ENCODE data around the gene SLC2A4. TPM values are rescaled to one million over a fixed set of nuclear protein-coding genes. Genes with fewer than 3 reads are reported as not detected.
"Not testable (repeated sequence)": the region's sequence is repeated elsewhere in the genome, so short reads cannot be mapped to it uniquely, and the experiment has no call there.

SLC2A4 gene
- total RNA-seq, 5 donors from 2014 or later (not counting 1 experiment from before 2014, with no cell fraction given), result 0.06 TPM; not detected in 4

- ATAC-seq (replicated peaks in 1 of 4) (no peak), DNase-seq (no peak)
- CTCF ChIA-PET, result no interaction called here
- Mint-ChIP-seq H3K27me3 (no peaks in the 10 kb centered on the region), H3K4me1 (peaks cover 55 to 67% (median 65%) of the 10 kb centered on the region in 3 donors), H3K27ac (peak overlapping the region; percentile 89 to 94), H3K4me3 (peak overlapping the region; percentile 37 to 94 (median 56)), H3K36me3 (peaks cover 3% of the 10 kb centered on the region), H3K9me3 (no peaks in the 10 kb centered on the region)
- POLR2A ChIA-PET, result interaction anchor here in 1 of 2 donors (0.5 kb wide), 1 partner anchor 65 kb away, joined by 3 read pairs; no protein-coding TSS in a partner anchor
- WGBS (ENCODE audit: insufficient coverage), result 14% methylated on average over 3 of the region's 7 CpGs
- Histone ChIP-seq H3K27me3 (replicated peaks in 1 of 2; ENCODE audit: control insufficient read depth in 2 of 2, extremely low read depth in 1 of 2, insufficient read depth in 2 of 2, low read length in 1 of 2) (no peaks in the 10 kb centered on the region), H3K36me3 (ENCODE audit: control insufficient read depth in 2 of 2, extremely low read depth in 1 of 2, insufficient read depth in 1 of 2, low read length in 1 of 2) (peaks cover 1% of the 10 kb centered on the region in 2 donors), H3K4me3 (ENCODE audit: control insufficient read depth in 1 of 2, extremely low read depth in 1 of 2, low read length in 1 of 2) (peak overlapping the region in 1 of 2 donors; percentile 49), H3K27ac (ENCODE audit: low read length) (peak overlapping the region; percentile 47), H3K4me1 (ENCODE audit: control insufficient read depth in 1 of 2, extremely low read depth in 1 of 2, insufficient read depth in 2 of 2, low read length in 2 of 2) (peaks cover 19 to 75% of the 10 kb centered on the region in 2 experiments), H3K9me3 (no peaks in the 10 kb centered on the region)
These were observed 50.6 kb downstream of the SLC2A4 start for GRCh38 chr17:7332111-7332510.

- H3K9me3 Mint-ChIP-seq; H3K27me3 Mint-ChIP-seq; H3K27me3 ChIP-seq (replicated peaks in 1 of 2; ENCODE audit: control insufficient read depth in 2 of 2, extremely low read depth in 1 of 2, insufficient read depth in 2 of 2, low read length in 1 of 2); H3K36me3 ChIP-seq (ENCODE audit: control insufficient read depth in 2 of 2, extremely low read depth in 1 of 2, insufficient read depth in 1 of 2, low read length in 1 of 2); POLR2A ChIA-PET; H3K9me3 ChIP-seq; ATAC-seq (replicated peaks in 1 of 4); H3K36me3 Mint-ChIP-seq: not testable (repeated sequence)
- peak overlapping the region; percentile 37 to 94 (median 56) for H3K4me3 Mint-ChIP-seq
- H3K27ac Mint-ChIP-seq, result peak overlapping the region; percentile 89 to 94
- Histone ChIP-seq H3K27ac (ENCODE audit: low read length) (peak overlapping the region; percentile 47), H3K4me1 (ENCODE audit: control insufficient read depth in 1 of 2, extremely low read depth in 1 of 2, insufficient read depth in 2 of 2, low read length in 2 of 2) (peaks cover 19 to 77% of the 10 kb centered on the region in 2 experiments), H3K4me3 (ENCODE audit: control insufficient read depth in 1 of 2, extremely low read depth in 1 of 2, low read length in 1 of 2) (peak overlapping the region in 1 of 2 donors; percentile 49)
- DNase-seq, result peak in 20 of 35 experiments; percentile 28 to 71 (median 50)
- CTCF ChIA-PET, result interaction anchor here in 1 of 2 donors (0.8 kb wide), 1 partner anchor 8 kb away, joined by 8 read pairs; no protein-coding TSS in a partner anchor
- H3K4me1 Mint-ChIP-seq, result peaks cover 58 to 72% (median 68%) of the 10 kb centered on the region in 3 donors
- WGBS (ENCODE audit: insufficient coverage), result no CpG with 5 or more reads among the region's 14 CpGs
These were observed 51.1 kb downstream of the SLC2A4 start for GRCh38 chr17:7332600-7333069.

GRCh38 chr17:7334938-7335538 is 53.5 kb downstream of the SLC2A4 start:
- ATAC-seq (replicated peaks in 1 of 4) (no peak), DNase-seq (no peak)
- Histone ChIP-seq H3K27ac (ENCODE audit: low read length) (peak overlapping the region; percentile 72), H3K36me3 (ENCODE audit: control insufficient read depth in 2 of 2, extremely low read depth in 1 of 2, insufficient read depth in 1 of 2, low read length in 1 of 2) (peaks cover 0 to 20% of the 10 kb centered on the region in 2 donors), H3K4me1 (ENCODE audit: control insufficient read depth in 1 of 2, extremely low read depth in 1 of 2, insufficient read depth in 2 of 2, low read length in 2 of 2) (peaks cover 19 to 87% of the 10 kb centered on the region in 2 experiments), H3K27me3 (replicated peaks in 1 of 2; ENCODE audit: control insufficient read depth in 2 of 2, extremely low read depth in 1 of 2, insufficient read depth in 2 of 2, low read length in 1 of 2) (no peaks in the 10 kb centered on the region), H3K9me3 (no peaks in the 10 kb centered on the region), H3K4me3 (ENCODE audit: control insufficient read depth in 1 of 2, extremely low read depth in 1 of 2, low read length in 1 of 2) (no peak overlapping the region)
- H3K27ac Mint-ChIP-seq, result peak overlapping the region; percentile 99 to 100
- H3K4me1 Mint-ChIP-seq, result peaks cover 51 to 66% (median 64%) of the 10 kb centered on the region in 3 donors
- H3K9me3 Mint-ChIP-seq, result no peaks in the 10 kb centered on the region
- peak overlapping the region; percentile 43 to 98 (median 93) for H3K4me3 Mint-ChIP-seq
- ChIA-PET POLR2A (interaction anchor here in 1 of 2 donors (0.8 kb wide), 1 partner anchor 350 kb away, joined by 3 read pairs; no protein-coding TSS in a partner anchor), CTCF (interaction anchor here in 1 of 2 donors (0.7 kb wide), 1 partner anchor 100 kb away, joined by 3 read pairs; no protein-coding TSS in a partner anchor)
- peaks cover 12% of the 10 kb centered on the region for H3K36me3 Mint-ChIP-seq
- 100% methylated on average over 1 of the region's 3 CpGs for WGBS (ENCODE audit: insufficient coverage)
- H3K27me3 Mint-ChIP-seq, result no peaks in the 10 kb centered on the region

GRCh38 chr17:7335765-7336164 is 54.2 kb downstream of the SLC2A4 start:
- not testable (repeated sequence) for H3K27me3 ChIP-seq (replicated peaks in 1 of 2; ENCODE audit: control insufficient read depth in 2 of 2, extremely low read depth in 1 of 2, insufficient read depth in 2 of 2, low read length in 1 of 2); ATAC-seq (replicated peaks in 1 of 4); DNase-seq; H3K9me3 Mint-ChIP-seq; H3K27me3 Mint-ChIP-seq; H3K9me3 ChIP-seq
- peak overlapping the region in 1 of 2 donors; percentile 78 for H3K4me3 ChIP-seq (ENCODE audit: control insufficient read depth in 1 of 2, extremely low read depth in 1 of 2, low read length in 1 of 2)
- peak overlapping the region; percentile 72 for H3K27ac ChIP-seq (ENCODE audit: low read length)
- ChIA-PET POLR2A (interaction anchor here in 1 of 2 donors (1.0 kb wide), 1 partner anchor 34 kb away, joined by 4 read pairs; no protein-coding TSS in a partner anchor), CTCF (interaction anchor here (0.5 to 1.5 kb wide), 9 partner anchors 13 to 425 kb away, joined by 3 to 5 read pairs (median 3); no protein-coding TSS in a partner anchor)
- Mint-ChIP-seq H3K4me3 (peak overlapping the region; percentile 93 to 98 (median 93)), H3K4me1 (peaks cover 52 to 68% (median 63%) of the 10 kb centered on the region in 3 donors), H3K27ac (peak overlapping the region; percentile 99 to 100), H3K36me3 (peaks cover 12% of the 10 kb centered on the region)
- H3K4me1 ChIP-seq (ENCODE audit: control insufficient read depth in 1 of 2, extremely low read depth in 1 of 2, insufficient read depth in 2 of 2, low read length in 2 of 2), result peaks cover 19 to 82% of the 10 kb centered on the region in 2 experiments
- H3K36me3 ChIP-seq (ENCODE audit: control insufficient read depth in 2 of 2, extremely low read depth in 1 of 2, insufficient read depth in 1 of 2, low read length in 1 of 2), result peaks cover 0 to 26% of the 10 kb centered on the region in 2 donors
- WGBS (ENCODE audit: insufficient coverage), result 67% methylated on average over 8 of the region's 13 CpGs

GRCh38 chr17:7336240-7337175 is 55.0 kb downstream of the SLC2A4 start, which contains the start of gene ACAP1:
ACAP1 (plus strand) TSS chr17:7336529; CDS start chr17:7336735, 206 bp downstream.
- H3K9me3 ChIP-seq, result no peaks in the 10 kb centered on the region
- no peaks in the 10 kb centered on the region for H3K9me3 Mint-ChIP-seq
- H3K4me3 Mint-ChIP-seq, result peak within 1 kb of the TSS; percentile 93 to 98 (median 93)
- DNase-seq (peak; percentile 75 to 93 (median 88)), ATAC-seq (replicated peaks in 1 of 4) (peak; percentile 95 to 97 (median 96))
- H3K27ac Mint-ChIP-seq, result peak within 1 kb of the TSS; percentile 99 to 100
- H3K36me3 ChIP-seq (ENCODE audit: control insufficient read depth in 2 of 2, extremely low read depth in 1 of 2, insufficient read depth in 1 of 2, low read length in 1 of 2), result peaks cover 0 to 34% of the 10 kb centered on the region in 2 donors
- ChIA-PET CTCF (interaction anchor here (0.5 to 2.3 kb wide), 13 partner anchors 8 to 426 kb away, joined by 3 to 5 read pairs (median 4); no protein-coding TSS in a partner anchor), POLR2A (interaction anchor here (0.5 to 1.0 kb wide), 7 partner anchors 8 to 145 kb away, joined by 3 to 4 read pairs (median 3); no protein-coding TSS in a partner anchor)
- H3K4me1 ChIP-seq (ENCODE audit: control insufficient read depth in 1 of 2, extremely low read depth in 1 of 2, insufficient read depth in 2 of 2, low read length in 2 of 2), result peaks cover 19 to 86% of the 10 kb centered on the region in 2 experiments
- peaks cover 15% of the 10 kb centered on the region for H3K36me3 Mint-ChIP-seq
- H3K27me3 ChIP-seq (replicated peaks in 1 of 2; ENCODE audit: control insufficient read depth in 2 of 2, extremely low read depth in 1 of 2, insufficient read depth in 2 of 2, low read length in 1 of 2), result no peaks in the 10 kb centered on the region
- H3K4me1 Mint-ChIP-seq, result peaks cover 53 to 67% (median 66%) of the 10 kb centered on the region in 3 donors
- WGBS (ENCODE audit: insufficient coverage), result 0% methylated on average over 3 of the region's 17 CpGs
- H3K4me3 ChIP-seq (ENCODE audit: control insufficient read depth in 1 of 2, extremely low read depth in 1 of 2, low read length in 1 of 2), result peak within 1 kb of the TSS; percentile 78 to 93
- peak within 1 kb of the TSS; percentile 72 for H3K27ac ChIP-seq (ENCODE audit: low read length)
- no peaks in the 10 kb centered on the region for H3K27me3 Mint-ChIP-seq

All from T-cell (primary cell).